Effector memory CD8-positive, alpha-beta T cell (primary cell): ENCODE data around the gene BASP1.
"Not testable (repeated sequence)": the region's sequence is repeated elsewhere in the genome, so short reads cannot be mapped to it uniquely, and the experiment has no call there.

Experiments used
- ATAC-seq: fragments of 150-1000 bp; cut with Tn5 transposase; replicated peaks from 2 replicates; pipeline ENCODE4 v1.10.0; 2021; ENCODE audit warnings: mild to moderate bottlenecking, moderate library complexity
- DNase-seq, 3 experiments: peaks; one replicate each; pipeline ENCODE4 v3.0.0; 2021
- H3K27ac Mint-ChIP-seq, 2 donors: one replicate each; pipeline ENCODE4 v1.8.0; 2022; ENCODE audit warnings: mild to moderate bottlenecking in 2 of 2, mixed read lengths in 2 of 2, moderate library complexity in 2 of 2
- H3K27me3 Mint-ChIP-seq, 2 donors: one replicate each; pipeline ENCODE4 v1.8.0; 2022; ENCODE audit warnings: mixed read lengths in 2 of 2
- H3K36me3 Mint-ChIP-seq: one replicate; pipeline ENCODE4 v1.8.0; 2022; ENCODE audit warnings: mild to moderate bottlenecking, moderate library complexity, mixed read lengths; ENCODE audit not compliant: insufficient read depth
- H3K4me1 Mint-ChIP-seq, 2 donors: one replicate each; pipeline ENCODE4 v1.8.0; 2022; ENCODE audit warnings: low read depth in 2 of 2, mixed read lengths in 2 of 2
- H3K4me3 Mint-ChIP-seq, 2 donors: one replicate each; pipeline ENCODE4 v1.8.0; 2022; ENCODE audit warnings: mild to moderate bottlenecking in 2 of 2, mixed read lengths in 2 of 2, moderate library complexity in 2 of 2
- H3K9me3 Mint-ChIP-seq, 2 donors: one replicate each; pipeline ENCODE4 v1.8.0; 2022; ENCODE audit warnings: mixed read lengths in 2 of 2

BASP1 gene

DNA sequence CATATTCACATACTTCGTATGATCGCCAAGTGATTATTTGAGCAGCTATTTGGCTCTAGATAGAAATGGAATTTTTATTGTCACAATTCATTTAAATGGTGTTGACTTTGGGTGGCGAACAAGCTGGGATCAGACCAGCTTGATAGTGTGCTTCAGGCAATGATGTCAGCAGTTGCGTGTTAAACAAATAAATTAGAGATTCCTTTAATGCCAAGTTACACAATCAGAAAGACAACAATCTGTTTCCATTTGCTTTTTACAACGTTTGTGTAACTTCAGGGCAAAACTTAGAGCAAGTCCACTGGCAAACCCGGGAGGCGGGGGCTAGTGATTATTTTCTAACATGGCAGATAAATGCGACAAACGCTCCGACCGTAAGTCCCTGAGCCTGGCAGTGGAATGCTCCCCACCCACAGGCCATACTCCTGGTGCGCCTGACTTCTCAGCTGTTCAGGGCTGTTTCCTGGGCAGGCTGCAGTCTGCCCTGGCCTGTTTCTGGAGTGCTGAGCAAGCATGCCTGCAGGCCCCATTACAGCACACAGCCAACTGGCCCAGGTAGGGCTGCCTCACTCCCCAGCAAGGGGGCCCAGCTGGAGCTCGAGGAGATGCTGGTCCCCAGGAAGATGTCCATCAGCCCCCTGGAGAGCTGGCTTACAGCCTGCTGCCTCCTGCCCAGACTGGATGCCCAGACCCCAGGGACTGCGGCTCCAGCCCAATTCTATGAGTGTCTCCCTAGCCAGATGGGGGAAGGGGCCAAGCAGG is 88.7 kb downstream of the BASP1 start:
- no peak overlapping the region for H3K27ac Mint-ChIP-seq
- ATAC-seq: no peak

DNA sequence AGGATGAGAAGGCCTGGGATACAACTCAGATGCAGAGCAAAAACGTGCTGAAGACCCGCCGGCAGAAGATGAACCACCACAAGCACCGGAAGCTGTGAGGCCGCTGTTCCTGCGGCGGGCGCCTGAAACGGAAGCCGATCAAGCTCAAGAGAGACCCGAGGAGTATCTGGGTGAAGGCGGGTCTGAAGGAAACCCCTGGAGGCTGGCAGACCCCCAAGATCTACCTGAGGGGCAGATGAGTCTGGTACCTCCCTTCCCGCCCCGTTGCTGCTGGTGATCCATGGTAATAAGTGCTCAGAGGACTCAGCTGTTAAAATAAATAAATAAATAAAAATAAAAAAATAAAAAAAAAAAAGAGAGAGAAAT is 89.3 kb downstream of the BASP1 start:
- Mint-ChIP-seq H3K9me3 (peaks cover 15 to 16% of the 10 kb centered on the region in 2 donors), H3K36me3 (no peaks in the 10 kb centered on the region), H3K4me1 (no peaks in the 10 kb centered on the region), H3K4me3 (no peak overlapping the region), H3K27ac (no peak overlapping the region), H3K27me3 (no peaks in the 10 kb centered on the region)
- ATAC-seq (no peak), DNase-seq (no peak)

More for the DNA sequence above, 88.7 kb downstream of the BASP1 start:
- Mint-ChIP-seq H3K4me3 (no peak overlapping the region), H3K9me3 (peaks cover 15 to 16% of the 10 kb centered on the region in 2 donors), H3K36me3 (no peaks in the 10 kb centered on the region), H3K4me1 (no peaks in the 10 kb centered on the region), H3K27me3 (no peaks in the 10 kb centered on the region)
- no peak for DNase-seq

DNA sequence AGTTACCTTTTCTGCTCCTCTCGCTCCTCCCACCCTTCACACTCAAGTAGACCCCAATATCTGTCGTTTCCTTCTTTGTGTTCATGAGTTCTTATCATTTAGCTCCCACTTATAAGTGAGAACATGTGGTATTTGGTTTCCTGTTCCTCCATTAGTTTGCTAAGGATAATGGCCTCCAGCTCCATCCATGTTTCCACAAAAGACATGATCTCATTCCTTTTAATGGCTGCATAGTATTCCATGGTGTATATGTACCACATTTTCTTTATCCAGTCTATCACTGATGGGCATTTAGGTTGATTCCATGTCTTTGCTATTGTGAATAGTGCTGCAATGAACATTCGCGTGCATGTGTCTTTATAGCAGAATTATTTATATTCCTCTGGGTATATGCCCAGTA is 90.0 kb downstream of the BASP1 start:
- DNase-seq, H3K27me3 Mint-ChIP-seq, H3K36me3 Mint-ChIP-seq, H3K4me1 Mint-ChIP-seq, H3K4me3 Mint-ChIP-seq, H3K27ac Mint-ChIP-seq, ATAC-seq: not testable (repeated sequence)
- peaks cover 12 to 16% of the 10 kb centered on the region in 2 donors for H3K9me3 Mint-ChIP-seq

DNA sequence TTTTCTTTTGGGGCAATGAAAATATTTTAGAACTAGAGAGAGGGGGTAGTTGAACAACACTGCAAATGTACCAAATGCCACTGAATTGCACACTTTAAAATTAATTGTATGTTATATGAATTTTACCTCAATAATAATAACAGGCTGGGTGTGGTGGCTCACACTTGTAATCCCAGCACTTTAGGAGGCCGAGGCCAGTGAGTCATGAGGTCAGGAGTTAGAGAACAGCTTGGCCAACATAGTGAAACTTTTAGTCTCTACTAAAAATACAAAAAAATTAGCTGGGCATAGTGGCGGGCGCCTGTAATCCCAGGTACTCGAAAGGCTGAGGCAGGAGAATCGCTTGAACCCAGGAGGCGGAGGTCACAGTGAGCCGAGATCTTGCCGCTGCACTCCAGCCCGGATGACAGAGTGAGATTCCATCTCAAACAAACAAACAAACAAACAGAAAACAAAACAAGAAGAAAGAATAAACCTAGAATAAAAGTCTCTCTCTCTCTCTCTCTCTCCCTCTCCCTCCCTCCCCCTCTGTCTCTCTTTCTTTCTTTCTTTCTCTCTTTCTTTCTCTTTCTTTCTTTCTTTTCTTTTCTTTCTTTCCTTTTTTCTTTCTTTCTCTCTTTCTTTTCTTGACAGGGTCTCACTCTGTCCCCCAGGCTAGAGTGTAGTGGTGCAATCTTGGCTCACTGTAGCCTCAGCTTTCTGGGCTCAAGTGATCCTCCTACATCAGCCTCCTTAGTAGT is 91.1 kb downstream of the BASP1 start:
- H3K27ac Mint-ChIP-seq: no peak overlapping the region
- DNase-seq (no peak), ATAC-seq (no peak)
- no peak overlapping the region for H3K4me3 Mint-ChIP-seq
- no peaks in the 10 kb centered on the region for H3K27me3 Mint-ChIP-seq
- H3K9me3 Mint-ChIP-seq: peaks cover 7 to 16% of the 10 kb centered on the region in 2 donors
- no peaks in the 10 kb centered on the region for H3K36me3 Mint-ChIP-seq
- no peaks in the 10 kb centered on the region for H3K4me1 Mint-ChIP-seq

DNA sequence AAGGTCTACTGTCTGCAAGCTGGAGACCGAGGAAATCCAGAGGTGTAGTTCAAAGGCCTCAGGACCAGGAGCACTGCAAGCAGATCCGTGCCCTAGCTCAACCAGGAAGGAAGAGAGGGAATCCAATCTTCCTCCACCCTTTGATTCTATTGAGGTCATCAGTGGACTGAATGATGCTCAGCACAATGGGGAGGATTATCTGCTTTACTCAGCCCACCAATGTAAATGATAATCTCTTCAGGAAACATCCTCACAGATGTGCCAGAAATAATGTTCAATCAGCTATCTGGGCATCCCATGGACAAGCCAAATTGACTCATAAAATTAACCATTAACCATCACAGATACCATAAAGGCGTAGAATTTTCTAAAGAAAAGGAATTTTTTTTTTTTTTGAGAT is 92.0 kb downstream of the BASP1 start:
- Mint-ChIP-seq H3K9me3 (peaks cover 4 to 16% of the 10 kb centered on the region in 2 donors), H3K27ac (no peak overlapping the region), H3K4me3 (no peak overlapping the region), H3K36me3 (no peaks in the 10 kb centered on the region), H3K4me1 (no peaks in the 10 kb centered on the region), H3K27me3 (no peaks in the 10 kb centered on the region)
- DNase-seq (no peak), ATAC-seq (no peak)

DNA sequence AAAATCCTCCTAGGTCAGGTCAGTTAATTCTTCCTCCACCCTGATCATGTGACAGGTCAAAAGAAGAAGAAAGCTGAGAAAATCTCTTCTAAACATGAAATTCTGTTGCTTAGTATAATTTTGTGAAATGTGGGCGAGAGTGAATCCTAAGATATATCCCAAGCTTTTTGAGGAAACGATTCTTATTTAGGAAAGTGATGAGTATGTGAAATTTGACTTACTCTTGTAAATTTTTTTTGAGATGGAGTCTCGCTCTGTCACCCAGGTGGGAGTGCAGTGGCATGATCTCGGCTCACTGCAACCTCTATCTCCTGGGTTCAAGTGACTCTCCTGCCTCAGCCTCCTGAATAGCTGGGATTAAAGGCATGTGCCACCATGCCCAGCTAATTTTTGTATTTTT is 93.1 kb downstream of the BASP1 start:
- ATAC-seq, H3K4me3 Mint-ChIP-seq: not testable (repeated sequence)
- peaks cover 4 to 16% of the 10 kb centered on the region in 2 donors for H3K9me3 Mint-ChIP-seq

DNA sequence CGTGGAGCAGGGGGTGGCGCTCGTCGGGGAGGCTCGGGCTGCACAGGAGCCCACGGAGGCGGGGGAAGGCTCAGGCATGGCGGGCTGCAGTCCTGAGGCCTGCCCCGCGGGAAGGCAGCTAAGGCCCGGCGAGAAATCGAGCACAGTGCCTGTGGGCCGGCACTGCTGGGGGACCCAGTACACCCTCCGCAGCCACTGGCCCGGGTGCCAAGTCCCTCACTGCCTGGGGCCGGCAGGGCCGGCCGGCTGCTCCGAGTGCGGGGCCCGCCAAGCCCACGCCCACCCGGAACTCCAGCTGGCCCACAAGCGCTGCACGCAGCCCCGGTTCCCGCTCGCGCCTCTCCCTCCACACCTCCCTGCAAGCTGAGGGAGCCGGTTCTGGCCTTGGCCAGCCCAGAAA is 94.4 kb downstream of the BASP1 start:
- not testable (repeated sequence) for DNase-seq, H3K36me3 Mint-ChIP-seq, H3K4me1 Mint-ChIP-seq, H3K27me3 Mint-ChIP-seq, H3K27ac Mint-ChIP-seq, H3K4me3 Mint-ChIP-seq, ATAC-seq
- H3K9me3 Mint-ChIP-seq: peaks cover 4 to 16% of the 10 kb centered on the region in 2 donors

More for the DNA sequence above, 93.1 kb downstream of the BASP1 start:
- not testable (repeated sequence) for H3K27me3 Mint-ChIP-seq, H3K4me1 Mint-ChIP-seq, DNase-seq, H3K27ac Mint-ChIP-seq, H3K36me3 Mint-ChIP-seq

DNA sequence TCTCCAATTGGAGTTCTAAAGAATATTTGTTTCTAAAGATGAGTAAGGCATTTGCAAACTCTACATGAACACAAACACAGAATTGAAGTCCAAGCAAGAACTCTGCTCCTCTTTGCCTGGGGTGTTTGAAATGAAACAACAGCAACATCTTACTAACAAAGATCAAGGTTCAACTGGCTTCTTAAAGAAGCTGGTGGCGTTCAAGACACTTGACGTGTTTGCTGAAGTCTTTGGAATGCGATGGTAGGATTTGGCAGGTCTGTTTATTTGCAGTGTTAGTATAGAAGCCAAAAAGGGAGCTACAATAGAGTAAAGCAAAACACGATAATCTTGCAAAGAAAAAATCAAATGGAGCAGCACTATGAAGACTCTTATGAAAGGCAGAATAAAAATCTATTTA is 94.9 kb downstream of the BASP1 start:
- Mint-ChIP-seq H3K27me3 (no peaks in the 10 kb centered on the region), H3K9me3 (peaks cover 4 to 13% of the 10 kb centered on the region in 2 donors), H3K36me3 (no peaks in the 10 kb centered on the region), H3K4me1 (no peaks in the 10 kb centered on the region), H3K4me3 (no peak overlapping the region), H3K27ac (no peak overlapping the region)
- no peak for DNase-seq
- no peak for ATAC-seq

DNA sequence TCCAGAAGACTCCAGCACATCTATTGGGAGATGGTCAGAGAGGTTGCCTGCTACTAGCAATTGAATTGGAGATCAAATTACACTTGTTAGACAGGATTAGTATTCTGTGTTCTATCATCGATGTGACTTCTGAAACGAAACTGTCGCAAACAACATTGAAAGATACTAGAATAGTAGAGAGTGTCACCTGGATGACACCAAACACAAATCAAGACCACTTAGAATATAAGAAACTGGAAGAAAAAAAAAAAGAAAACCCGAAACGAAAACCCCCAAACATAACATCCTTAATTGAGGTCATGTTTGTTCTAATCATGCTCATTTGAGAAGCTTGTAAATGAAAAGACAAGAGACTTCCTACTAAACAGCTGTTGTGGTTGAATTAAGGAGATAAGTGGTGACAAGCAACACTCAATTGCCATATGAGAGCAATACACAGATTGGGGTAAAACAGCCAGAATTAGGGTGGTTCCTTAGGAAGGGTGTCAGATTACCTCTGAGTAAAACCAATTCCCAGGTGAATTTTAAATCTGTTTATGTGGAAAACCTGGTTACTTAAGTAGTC is 97.6 kb downstream of the BASP1 start:
- H3K27me3 Mint-ChIP-seq: no peaks in the 10 kb centered on the region
- H3K36me3 Mint-ChIP-seq: no peaks in the 10 kb centered on the region
- ATAC-seq: no peak
- H3K4me1 Mint-ChIP-seq: no peaks in the 10 kb centered on the region
- no peak overlapping the region for H3K27ac Mint-ChIP-seq
- no peak overlapping the region for H3K4me3 Mint-ChIP-seq
- peaks cover 0 to 6% of the 10 kb centered on the region in 2 donors for H3K9me3 Mint-ChIP-seq
- DNase-seq: no peak

DNA sequence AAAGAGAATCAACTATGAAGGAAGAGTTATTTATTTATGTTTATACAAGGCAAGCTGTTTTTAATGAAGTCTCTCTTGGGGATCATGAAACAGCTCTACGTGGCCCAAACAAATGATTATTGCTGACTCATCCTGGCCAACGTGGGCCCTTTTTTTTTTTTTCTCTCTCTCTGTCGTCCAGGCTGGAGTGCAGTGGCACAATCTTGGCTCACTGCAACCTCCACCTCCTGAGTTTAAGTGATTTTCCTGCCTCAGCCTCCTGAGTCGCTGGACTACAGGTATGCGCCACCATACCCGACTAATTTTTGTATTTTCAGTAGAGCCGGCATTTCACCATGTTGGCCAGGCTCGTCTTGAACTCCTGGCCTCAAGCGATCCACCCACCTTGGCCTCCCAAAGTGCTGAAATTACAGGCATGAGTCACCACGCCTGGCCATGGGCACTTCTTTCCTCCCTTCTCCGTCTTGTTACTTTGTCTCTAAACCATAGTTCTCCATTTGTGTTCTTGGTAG is 98.3 kb downstream of the BASP1 start:
- Mint-ChIP-seq H3K9me3 (peaks cover 0 to 2% of the 10 kb centered on the region in 2 donors), H3K4me3 (no peak overlapping the region), H3K27me3 (no peaks in the 10 kb centered on the region), H3K4me1 (no peaks in the 10 kb centered on the region), H3K27ac (no peak overlapping the region), H3K36me3 (no peaks in the 10 kb centered on the region)
- DNase-seq (no peak), ATAC-seq (no peak)

DNA sequence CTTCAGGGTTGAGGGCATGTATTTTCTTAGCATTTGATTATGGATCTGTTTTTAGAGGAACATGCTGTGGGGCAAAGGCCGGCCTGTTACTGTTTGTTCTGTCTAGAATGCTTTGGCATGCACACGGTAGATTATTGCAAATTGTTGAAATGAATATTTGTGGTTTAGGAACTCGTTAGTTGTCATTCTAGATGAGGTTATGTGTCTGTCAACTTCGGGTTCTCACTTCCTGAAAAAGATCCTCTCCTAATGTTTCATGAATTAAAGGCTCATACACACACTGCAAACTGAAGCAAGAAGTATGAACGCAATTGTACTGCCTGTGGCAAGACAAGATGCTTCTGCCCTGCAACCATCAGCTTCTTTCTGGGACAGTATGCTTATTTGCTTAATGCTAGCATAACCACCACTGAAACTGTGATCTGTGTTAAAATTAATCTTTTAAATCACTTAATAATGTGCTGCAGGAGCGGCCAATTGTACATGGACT is 99.6 kb downstream of the BASP1 start:
- Mint-ChIP-seq H3K9me3 (peaks cover 0 to 2% of the 10 kb centered on the region in 2 donors), H3K4me3 (no peak overlapping the region), H3K27me3 (no peaks in the 10 kb centered on the region), H3K27ac (no peak overlapping the region), H3K4me1 (no peaks in the 10 kb centered on the region), H3K36me3 (no peaks in the 10 kb centered on the region)
- ATAC-seq (peak; percentile 16), DNase-seq (no peak)

DNA sequence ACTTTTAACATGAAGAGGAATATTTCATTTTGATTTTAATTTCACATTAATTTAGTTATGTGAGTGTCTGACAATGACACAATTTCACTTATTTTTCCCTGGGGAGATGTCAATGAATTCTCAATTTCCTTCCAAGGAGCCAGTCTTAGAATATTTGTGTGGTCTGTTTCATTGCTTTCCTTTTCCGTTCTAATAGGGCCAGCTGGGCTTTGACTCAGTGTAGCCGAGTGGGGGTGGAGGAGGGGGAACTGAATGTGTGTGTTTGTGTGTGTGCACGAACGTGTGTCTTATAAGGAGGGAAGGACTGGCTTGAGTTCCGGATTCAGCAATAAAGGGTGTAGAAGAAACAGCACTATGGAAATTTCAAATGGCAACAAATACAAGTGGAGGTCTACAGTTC is 100.0 kb downstream of the BASP1 start:
- Mint-ChIP-seq H3K36me3 (no peaks in the 10 kb centered on the region), H3K4me3 (no peak overlapping the region), H3K27ac (no peak overlapping the region), H3K9me3 (peaks cover 0 to 2% of the 10 kb centered on the region in 2 donors), H3K4me1 (no peaks in the 10 kb centered on the region), H3K27me3 (no peaks in the 10 kb centered on the region)
- DNase-seq (no peak), ATAC-seq (no peak)

DNA sequence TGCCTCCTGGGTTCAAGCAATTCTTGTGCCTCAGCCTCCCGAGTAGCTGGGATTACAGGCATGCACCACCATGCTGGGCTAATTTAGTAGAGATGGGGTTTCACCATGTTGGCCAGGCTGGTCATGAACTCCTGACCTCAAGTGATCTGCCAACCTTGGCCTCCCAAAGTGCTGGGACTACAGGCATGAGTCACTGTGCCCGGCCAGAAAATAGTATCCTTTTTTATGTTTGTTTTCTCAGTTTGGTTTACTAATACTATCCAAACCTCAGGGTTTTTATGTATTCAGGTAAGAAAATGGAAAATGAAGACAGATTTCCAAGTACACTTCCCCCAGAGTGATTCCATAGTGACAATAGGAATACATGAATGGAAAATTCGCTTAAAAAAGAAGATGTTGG is 101.7 kb downstream of the BASP1 start:
- H3K27me3 Mint-ChIP-seq, H3K4me3 Mint-ChIP-seq, H3K36me3 Mint-ChIP-seq, ATAC-seq, H3K4me1 Mint-ChIP-seq, H3K9me3 Mint-ChIP-seq, H3K27ac Mint-ChIP-seq, DNase-seq: not testable (repeated sequence)
